ENCODE data around the gene RD3L.

RD3L gene

DNA sequence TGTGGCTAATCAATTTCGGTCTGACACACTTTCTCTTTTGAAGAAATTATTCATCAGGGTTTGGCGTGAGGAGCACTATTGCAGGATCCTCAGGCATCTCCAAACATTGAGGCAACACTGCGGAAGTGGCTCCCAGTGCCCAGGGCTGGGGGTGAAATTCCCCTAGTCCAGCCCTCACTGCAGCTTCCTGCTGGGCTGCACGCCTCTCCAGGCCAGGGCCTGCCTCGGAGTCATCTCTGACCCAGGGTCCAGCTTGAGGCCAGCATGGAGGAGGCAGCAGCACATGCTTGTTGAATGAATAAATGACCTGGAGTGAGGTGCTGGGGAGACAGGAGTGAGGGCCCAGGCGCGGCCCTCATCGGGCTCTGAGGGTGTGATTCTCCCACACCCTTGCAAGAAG lies 50.1 kb downstream of the RD3L start:
- no peak for FAIRE-seq

- no peak for FAIRE-seq
These were observed 50.6 kb downstream of the RD3L start for GRCh38 chr14:103891667-103892215.

- no peak for FAIRE-seq
These were observed 51.3 kb downstream of the RD3L start for GRCh38 chr14:103890821-103891666.

Data from islet of Langerhans (tissue), 1 donor.